Activated T-helper 1 cell treated with Interleukin-2 at 50 U/mL for 16 hours (primary cell): ENCODE data around the gene ANKRD29.
"Not testable (repeated sequence)": the region's sequence is repeated elsewhere in the genome, so short reads cannot be mapped to it uniquely, and the experiment has no call there.

Source experiments
- DNase-seq: peaks from one replicate; pipeline ENCODE4 v3.0.0-alpha.2; 2020; ENCODE audit warnings: low read depth

ANKRD29 gene

GRCh38 chr18:23645568-23646175 lies 17.0 kb downstream of the ANKRD29 start:
- no peak for DNase-seq

- no peak for DNase-seq
Observed at GRCh38 chr18:23643815-23644490, 18.8 kb downstream of the ANKRD29 start.

GRCh38 chr18:23641937-23642666 lies 20.6 kb downstream of the ANKRD29 start:
- no peak for DNase-seq

- no peak for DNase-seq
Observed at GRCh38 chr18:23641143-23641720, 21.5 kb downstream of the ANKRD29 start.

GRCh38 chr18:23640052-23640451 lies 22.7 kb downstream of the ANKRD29 start:
- no peak for DNase-seq

GRCh38 chr18:23636433-23636832 lies 26.3 kb downstream of the ANKRD29 start:
- not testable (repeated sequence) for DNase-seq

GRCh38 chr18:23636071-23636399 lies 26.7 kb downstream of the ANKRD29 start:
- no peak for DNase-seq

GRCh38 chr18:23635283-23636070 lies 27.2 kb downstream of the ANKRD29 start:
- no peak for DNase-seq

GRCh38 chr18:23634692-23635091 lies 28.0 kb downstream of the ANKRD29 start:
- DNase-seq: no peak

- DNase-seq: no peak
Observed at GRCh38 chr18:23632615-23633014, 30.1 kb downstream of the ANKRD29 start.

- no peak for DNase-seq
Observed at GRCh38 chr18:23631746-23632145, 31.0 kb downstream of the ANKRD29 start.

GRCh38 chr18:23631312-23631711 lies 31.4 kb downstream of the ANKRD29 start:
- DNase-seq: no peak

GRCh38 chr18:23629444-23629946 lies 33.2 kb downstream of the ANKRD29 start:
- no peak for DNase-seq

GRCh38 chr18:23627970-23628369 lies 34.7 kb downstream of the ANKRD29 start:
- DNase-seq: no peak

GRCh38 chr18:23627321-23627720 lies 35.4 kb downstream of the ANKRD29 start:
- no peak for DNase-seq

GRCh38 chr18:23626451-23627279 lies 36.0 kb downstream of the ANKRD29 start:
- DNase-seq: no peak

- no peak for DNase-seq
Observed at GRCh38 chr18:23623040-23623439, 39.7 kb downstream of the ANKRD29 start.

- no peak for DNase-seq
Observed at GRCh38 chr18:23619388-23619881, 43.3 kb downstream of the ANKRD29 start.

- no peak for DNase-seq
Observed at GRCh38 chr18:23618862-23619387, 43.8 kb downstream of the ANKRD29 start.

GRCh38 chr18:23617412-23618014 lies 45.2 kb downstream of the ANKRD29 start:
- DNase-seq: no peak
